ENCODE data around the gene MISP.

Gene MISP

DNA sequence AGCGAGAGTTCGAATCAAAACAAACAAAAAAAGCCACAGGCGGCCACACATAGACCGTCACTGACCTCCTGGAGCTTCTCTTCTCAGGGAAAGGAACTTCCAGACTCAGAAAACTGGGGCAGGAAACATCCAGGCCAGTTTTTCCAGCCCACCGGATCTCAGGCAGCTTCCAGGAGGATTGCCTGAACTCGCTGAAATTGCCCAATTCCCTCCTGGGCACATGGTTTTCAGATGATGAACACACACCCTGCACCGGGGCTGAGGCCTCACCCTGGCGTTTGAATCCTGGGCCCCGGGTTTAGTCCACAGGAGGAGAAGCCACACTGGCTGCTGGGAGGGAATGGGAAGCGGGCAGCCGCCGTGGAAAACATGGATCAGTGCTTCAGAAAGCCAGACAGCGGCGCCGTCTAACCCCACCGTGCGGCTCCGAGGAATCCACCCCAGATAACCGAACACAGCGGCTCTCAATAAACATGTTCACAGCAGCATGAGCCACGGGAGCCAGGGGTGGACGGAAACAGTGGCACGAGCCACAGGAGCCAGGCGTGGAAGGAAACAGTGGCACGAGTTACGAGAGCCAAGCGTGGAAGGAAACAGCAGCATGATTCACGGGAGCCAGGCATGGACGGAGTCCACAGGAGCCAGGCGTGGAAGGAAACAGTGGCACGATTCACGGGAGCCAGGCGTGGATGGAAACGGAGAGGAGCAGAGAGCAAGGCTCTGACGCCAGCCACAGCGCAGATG, 28.2 kb downstream of the MISP start:
- ChIA-PET POLR2A (ENCODE audit: low non-redundant PET) (interaction anchor here (0.8 kb wide), 1 partner anchor 20 kb away, joined by 3 read pairs; no protein-coding TSS in a partner anchor), CTCF (interaction anchor here (0.6 kb wide), 1 partner anchor 209 kb away, joined by 3 read pairs; no protein-coding TSS in a partner anchor)
- peak overlapping the region; percentile 99 for H3K27ac ChIP-seq
- DNase-seq (ENCODE audit: low spot score): peak; percentile 92
- TF ChIP-seq, protein P1, sequence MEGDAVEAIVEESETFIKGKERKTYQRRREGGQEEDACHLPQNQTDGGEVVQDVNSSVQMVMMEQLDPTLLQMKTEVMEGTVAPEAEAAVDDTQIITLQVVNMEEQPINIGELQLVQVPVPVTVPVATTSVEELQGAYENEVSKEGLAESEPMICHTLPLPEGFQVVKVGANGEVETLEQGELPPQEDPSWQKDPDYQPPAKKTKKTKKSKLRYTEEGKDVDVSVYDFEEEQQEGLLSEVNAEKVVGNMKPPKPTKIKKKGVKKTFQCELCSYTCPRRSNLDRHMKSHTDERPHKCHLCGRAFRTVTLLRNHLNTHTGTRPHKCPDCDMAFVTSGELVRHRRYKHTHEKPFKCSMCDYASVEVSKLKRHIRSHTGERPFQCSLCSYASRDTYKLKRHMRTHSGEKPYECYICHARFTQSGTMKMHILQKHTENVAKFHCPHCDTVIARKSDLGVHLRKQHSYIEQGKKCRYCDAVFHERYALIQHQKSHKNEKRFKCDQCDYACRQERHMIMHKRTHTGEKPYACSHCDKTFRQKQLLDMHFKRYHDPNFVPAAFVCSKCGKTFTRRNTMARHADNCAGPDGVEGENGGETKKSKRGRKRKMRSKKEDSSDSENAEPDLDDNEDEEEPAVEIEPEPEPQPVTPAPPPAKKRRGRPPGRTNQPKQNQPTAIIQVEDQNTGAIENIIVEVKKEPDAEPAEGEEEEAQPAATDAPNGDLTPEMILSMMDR (conservative IDR thresholded peaks at IDR 0.05; ENCODE audit: low read depth): no peak

DNA sequence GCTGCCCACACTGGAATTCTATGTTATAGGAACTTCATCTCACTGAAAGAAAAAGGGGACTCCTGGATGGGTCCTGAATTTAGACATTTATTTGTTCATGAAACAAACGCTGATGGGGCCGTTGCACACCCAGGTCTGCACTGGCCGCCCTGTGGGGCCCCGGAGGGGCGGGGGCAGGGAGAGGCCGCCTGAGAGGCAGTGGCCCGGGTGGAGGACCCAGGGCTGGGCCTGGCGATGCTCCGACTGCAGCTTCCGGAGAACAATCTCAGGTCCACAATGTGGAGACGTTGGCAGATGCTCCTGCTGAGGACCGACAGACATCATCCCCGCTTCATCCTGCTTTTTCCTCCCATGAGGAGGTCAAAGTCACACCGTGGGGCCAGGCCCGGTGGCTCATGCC, 30.0 kb downstream of the MISP start:
- ChIA-PET POLR2A (ENCODE audit: low non-redundant PET) (no interaction called here), CTCF (no interaction called here)
- no peak for DNase-seq (ENCODE audit: low spot score)
- TF ChIP-seq, protein P1 (conservative IDR thresholded peaks at IDR 0.05; ENCODE audit: low read depth): no peak
- peak overlapping the region; percentile 99 for H3K27ac ChIP-seq

DNA sequence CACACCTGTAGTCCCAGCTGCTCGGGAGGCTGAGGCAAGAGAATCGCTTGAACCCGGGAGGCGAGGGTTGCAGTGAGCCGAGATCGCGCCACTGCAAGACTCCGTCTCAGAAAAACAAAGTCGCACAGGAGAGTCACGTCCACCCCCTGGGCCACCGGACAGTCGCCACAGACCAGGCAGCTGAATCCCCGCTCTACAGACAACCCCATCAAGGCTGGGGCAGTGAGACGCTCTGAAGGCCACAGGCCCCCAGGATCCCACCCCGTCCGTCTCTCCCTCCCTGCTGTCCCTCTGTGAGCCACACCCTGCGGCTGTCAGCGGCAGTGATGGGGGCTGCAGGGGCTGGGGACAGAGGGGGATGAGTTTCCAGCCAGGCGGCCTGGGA, 30.9 kb downstream of the MISP start:
- no peak for DNase-seq (ENCODE audit: low spot score)
- TF ChIP-seq, protein P1 (conservative IDR thresholded peaks at IDR 0.05; ENCODE audit: low read depth): no peak
- POLR2A ChIA-PET (ENCODE audit: low non-redundant PET): no interaction called here
- CTCF ChIA-PET: interaction anchor here (0.6 kb wide), 1 partner anchor 22 kb away, joined by 4 read pairs; no protein-coding TSS in a partner anchor
- peak overlapping the region; percentile 99 for H3K27ac ChIP-seq

DNA sequence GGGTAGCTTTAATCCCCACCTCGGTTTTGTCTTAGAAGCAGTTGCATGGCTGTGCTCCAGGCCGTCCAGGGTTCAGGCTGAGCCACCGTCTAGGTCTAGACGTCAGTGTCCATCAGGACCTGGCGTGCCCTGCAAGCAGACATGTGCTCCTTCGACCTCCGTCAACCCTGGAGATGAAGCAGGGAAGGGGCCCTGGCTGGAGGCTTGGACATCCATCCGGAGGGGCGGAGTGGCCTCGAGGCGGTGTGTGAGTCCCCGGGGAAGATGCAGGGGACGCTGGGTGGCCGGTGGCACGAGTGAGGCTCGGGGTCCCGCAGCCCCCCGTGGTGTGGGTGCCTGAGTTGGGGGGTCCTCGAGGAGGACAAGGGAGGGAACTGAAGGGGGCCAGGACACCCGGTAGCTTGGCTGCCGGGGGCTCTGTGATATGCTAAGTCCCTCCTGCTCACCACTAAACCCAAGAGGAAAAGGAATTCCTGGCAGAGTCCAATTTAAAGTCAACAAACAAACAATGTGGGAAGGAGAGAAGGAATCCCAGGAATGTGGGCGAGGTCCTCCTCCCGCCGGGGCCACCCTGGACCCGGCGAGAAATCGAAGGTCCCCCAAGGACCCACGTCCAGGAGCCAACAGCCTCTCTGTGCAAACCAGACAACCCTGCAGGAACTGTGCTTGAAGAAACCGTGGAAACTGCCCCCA, 31.4 kb downstream of the MISP start:
- CTCF ChIA-PET: interaction anchor here (0.6 kb wide), 1 partner anchor 21 kb away, joined by 4 read pairs; no protein-coding TSS in a partner anchor
- TF ChIP-seq, protein P1 (conservative IDR thresholded peaks at IDR 0.05; ENCODE audit: low read depth): no peak
- H3K27ac ChIP-seq: peak overlapping the region; percentile 99
- POLR2A ChIA-PET (ENCODE audit: low non-redundant PET): no interaction called here
- DNase-seq (ENCODE audit: low spot score): peak; percentile 70

DNA sequence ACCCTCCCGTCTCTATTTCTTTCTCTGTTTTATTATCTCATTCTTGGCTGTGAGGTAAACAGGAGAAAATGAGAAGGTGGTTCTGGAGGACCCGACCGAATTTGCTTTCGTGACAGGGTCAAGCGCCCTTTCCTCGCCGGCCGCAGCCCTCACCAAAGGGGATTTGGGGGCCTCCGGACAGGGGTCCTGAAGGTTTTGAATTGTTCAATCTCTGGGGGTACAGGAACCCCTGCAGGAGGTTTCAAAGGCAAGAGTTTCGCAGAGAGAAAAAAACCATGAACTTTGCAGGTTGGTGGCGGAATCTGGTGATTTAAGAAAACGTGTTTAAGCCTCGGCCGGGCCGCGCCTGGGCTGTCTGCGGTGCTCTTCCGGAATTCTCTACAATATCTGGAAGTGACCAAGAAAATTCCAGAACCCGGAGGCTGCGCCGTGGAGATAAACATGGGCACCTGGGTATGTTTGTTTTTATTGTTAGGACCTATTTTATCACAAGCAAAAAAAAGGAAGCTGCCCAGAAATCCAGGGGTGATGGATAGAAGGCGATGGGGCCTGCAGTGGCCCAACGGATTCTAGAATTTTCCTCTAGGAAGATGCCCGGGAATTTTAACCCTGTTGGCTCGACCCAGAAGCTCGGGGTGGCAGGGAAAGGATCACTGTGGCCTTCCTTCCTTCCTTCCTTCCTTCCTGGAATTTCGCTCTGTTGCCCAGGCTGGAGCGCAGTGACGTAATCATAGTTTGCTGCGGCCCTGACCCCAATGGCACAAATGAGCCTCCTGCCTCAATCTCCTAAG, 32.2 kb downstream of the MISP start:
- CTCF ChIA-PET: interaction anchor here (0.6 kb wide), 2 partner anchors 42 to 151 kb away, joined by 3 to 5 read pairs; no protein-coding TSS in a partner anchor
- DNase-seq (ENCODE audit: low spot score): no peak
- peak overlapping the region; percentile 99 for H3K27ac ChIP-seq
- POLR2A ChIA-PET (ENCODE audit: low non-redundant PET): interaction anchor here (0.7 kb wide), 1 partner anchor 412 kb away, joined by 4 read pairs; no protein-coding TSS in a partner anchor
- TF ChIP-seq, protein P1 (conservative IDR thresholded peaks at IDR 0.05; ENCODE audit: low read depth): no peak

DNA sequence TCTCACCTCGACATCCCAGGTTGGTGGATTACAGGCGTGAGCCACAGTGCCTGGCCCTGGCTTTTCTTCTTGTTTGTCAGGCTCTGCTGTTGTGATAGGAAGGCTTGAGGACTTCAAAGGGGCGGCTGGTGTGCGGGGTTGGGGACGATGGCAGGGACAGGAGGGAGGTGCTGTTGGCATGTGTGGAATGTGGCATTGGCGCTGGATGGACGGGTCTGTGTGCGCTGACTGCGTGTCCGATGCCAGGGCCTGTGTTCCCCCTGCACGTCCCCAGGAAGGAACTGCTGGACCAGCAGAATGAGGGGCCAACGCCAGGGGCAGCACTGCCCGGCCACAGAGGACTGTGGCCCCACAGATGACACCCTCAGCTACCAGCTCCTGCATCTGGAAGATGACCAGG, 33.6 kb downstream of the MISP start:
- ChIA-PET CTCF (interaction anchor here (0.6 to 0.8 kb wide), 2 partner anchors 9 to 114 kb away, joined by 4 to 5 read pairs; no protein-coding TSS in a partner anchor), POLR2A (ENCODE audit: low non-redundant PET) (interaction anchor here (0.7 kb wide), 1 partner anchor 32 kb away, joined by 3 read pairs; no protein-coding TSS in a partner anchor)
- DNase-seq (ENCODE audit: low spot score): no peak
- H3K27ac ChIP-seq: peak overlapping the region; percentile 99
- TF ChIP-seq, protein P1 (conservative IDR thresholded peaks at IDR 0.05; ENCODE audit: low read depth): no peak

All from RWPE1 (cell line).